ENCODE data around the gene PIK3C2B. TPM values are rescaled to one million over a fixed set of nuclear protein-coding genes. Genes with fewer than 3 reads are reported as not detected.

The PIK3C2B gene
- total RNA-seq, 2 experiments from 2014 or later = 23.3 to 25.0 TPM

DNA sequence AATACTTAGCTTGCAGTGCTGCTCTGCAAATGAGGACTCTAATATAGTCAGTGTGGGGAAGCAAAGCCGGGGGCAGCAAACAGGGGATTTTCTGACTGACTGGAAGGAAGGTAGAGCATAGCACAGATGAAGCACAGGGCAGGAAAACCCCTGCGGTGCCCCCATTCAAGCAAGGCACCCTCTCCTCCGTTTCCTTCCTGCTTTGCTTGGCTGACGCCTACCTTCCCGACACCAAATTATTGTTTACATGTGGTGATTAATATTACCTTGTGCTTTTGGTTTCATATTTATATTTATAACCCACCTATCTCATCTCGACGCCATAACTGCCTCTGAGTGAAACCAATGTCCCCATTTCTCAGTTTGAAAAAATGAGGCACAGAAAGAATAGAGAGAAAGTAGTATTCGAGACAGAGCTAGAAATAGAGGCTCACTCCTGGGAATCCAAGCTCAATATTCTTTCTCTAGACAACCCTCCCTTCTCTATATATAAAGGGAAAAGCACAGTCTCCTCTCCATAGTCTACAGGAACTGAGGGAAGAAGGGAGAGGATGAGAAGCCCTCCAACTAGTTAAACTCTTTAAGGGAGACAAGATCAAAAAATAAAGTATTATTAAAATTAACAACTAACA, 41.3 kb downstream of the PIK3C2B start:
- ChIA-PET POLR2A (interaction anchor here (1.0 kb wide), 1 partner anchor 41 kb away, joined by 4 read pairs; the partner anchor contains the start of gene PIK3C2B), CTCF (interaction anchor here (1.0 to 27.3 kb wide), 3 partner anchors 10 to 46 kb away, joined by 3 to 397 read pairs (median 5); partner anchors contain the start of gene PIK3C2B)

DNA sequence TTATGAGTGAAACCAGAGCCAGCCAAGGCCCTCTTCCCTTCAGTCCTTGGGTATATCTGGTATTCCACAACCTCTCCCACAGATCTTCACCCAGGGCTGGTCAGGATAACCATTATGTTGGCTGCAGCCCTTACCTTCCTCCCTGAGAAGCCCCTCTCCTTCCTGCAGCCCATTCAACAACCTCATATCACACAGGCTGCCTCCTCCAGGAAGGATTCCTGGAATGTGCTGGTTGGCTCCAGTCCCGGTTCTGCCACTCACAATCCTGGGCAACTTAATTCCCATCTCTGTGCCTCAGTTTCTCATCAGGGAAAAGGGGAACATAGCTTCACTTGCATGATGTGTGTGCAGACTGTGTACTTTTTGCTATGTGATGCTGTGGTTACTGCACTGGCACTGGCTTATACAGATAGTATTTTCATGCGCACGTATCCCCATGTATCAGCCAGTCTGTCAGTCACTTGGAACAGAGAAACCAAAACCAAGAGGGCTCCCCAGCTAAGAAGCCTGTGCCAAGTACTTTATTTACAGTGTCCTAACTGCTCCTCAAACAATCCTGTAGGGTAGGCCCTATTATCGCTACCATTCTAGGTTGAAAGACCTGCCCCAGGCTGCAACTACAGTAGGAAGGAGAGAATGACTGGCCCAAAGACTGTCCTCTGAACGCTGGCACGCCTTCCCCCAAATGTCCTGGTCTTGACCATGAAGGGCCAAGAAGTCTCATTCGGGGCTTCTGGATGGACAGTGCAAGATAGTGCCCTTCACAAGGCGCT, 43.1 kb downstream of the PIK3C2B start:
- ChIA-PET CTCF (interaction anchor here (0.6 to 27.3 kb wide), 2 partner anchors 48 to 777 kb away, joined by 3 to 397 read pairs; partner anchors contain the start of gene PIK3C2B), POLR2A (interaction anchor here (0.6 to 1.1 kb wide), 3 partner anchors 43 to 66 kb away, joined by 3 read pairs; partner anchors contain the start of gene PIK3C2B)

DNA sequence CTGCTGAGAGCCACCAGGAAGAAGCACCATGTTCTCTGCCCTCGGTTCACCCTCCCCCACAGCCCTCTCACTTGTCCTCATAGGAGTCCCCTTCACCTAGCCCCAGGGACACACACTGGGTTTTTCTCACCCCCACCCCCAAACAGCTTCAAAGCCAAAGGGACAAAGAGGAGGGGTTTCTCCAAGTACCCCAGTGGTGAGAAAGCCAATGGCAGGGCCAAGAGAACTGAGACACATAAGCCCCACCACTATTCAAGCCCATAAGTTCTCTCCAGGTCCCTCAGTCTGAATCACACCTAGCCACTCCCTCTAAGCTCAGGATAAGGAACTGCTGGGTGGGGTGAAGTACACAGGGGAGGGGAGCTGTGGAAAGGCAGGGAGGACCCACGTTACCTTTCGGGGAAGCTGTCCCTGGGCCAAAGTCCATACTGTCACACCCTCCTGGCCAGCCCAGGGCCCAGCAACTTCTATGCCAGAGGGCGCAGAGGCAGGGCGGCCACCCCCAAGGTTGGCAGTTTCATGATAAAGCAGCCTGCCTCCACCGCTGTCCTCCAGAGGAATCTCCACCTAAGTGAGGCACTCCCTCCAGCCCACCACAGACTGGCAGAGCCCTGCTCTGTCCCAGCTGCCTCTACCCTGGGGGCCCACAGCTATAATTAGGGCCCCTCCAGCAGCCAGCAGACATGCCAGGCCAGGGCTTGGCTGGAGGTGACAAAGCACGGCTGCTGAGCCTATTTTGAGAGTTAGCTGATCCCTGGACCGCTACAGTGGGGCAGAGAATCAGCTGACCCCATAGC, 43.9 kb downstream of the PIK3C2B start:
- POLR2A ChIA-PET = no interaction called here
- CTCF ChIA-PET = interaction anchor here (1.5 to 27.3 kb wide), 2 partner anchors 12 to 49 kb away, joined by 3 to 397 read pairs; partner anchors contain the start of gene PIK3C2B

GRCh38 chr1:204449678-204450280, 44.8 kb downstream of the PIK3C2B start:
- POLR2A ChIA-PET = no interaction called here
- CTCF ChIA-PET = interaction anchor here (0.7 to 27.3 kb wide), 3 partner anchors 13 to 50 kb away, joined by 3 to 397 read pairs (median 3); partner anchors contain the start of gene PIK3C2B

GRCh38 chr1:204448991-204449677, 45.5 kb downstream of the PIK3C2B start:
- CTCF ChIA-PET = interaction anchor here (0.7 to 27.3 kb wide), 4 partner anchors 13 to 50 kb away, joined by 3 to 397 read pairs (median 4); partner anchors contain the start of gene PIK3C2B
- POLR2A ChIA-PET = no interaction called here

GRCh38 chr1:204448344-204448964, 46.2 kb downstream of the PIK3C2B start:
- ChIA-PET POLR2A (interaction anchor here (0.7 kb wide), 1 partner anchor 54 kb away, joined by 5 read pairs; no protein-coding TSS in a partner anchor), CTCF (interaction anchor here (1.0 to 27.3 kb wide), 3 partner anchors 11 to 51 kb away, joined by 3 to 397 read pairs (median 6); partner anchors contain the start of gene PIK3C2B)

DNA sequence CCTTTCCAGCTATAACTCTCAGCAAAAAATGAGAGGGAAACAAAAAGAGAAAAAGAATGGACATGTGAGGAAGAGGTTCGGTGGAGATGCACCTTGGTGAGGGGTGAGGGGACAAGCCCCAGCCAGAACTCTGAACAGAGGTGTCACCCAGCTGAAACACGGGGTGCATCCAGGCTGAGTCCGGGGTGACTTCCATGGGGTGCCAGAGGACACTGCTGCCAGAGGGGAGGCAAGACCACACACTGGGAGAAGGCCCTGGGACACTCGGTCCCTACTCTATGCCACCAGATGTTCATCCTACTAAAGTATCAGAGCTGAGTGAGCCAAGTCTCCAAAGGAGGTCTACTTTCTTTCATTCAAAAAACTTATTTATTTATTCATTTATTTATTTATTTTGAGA, 46.9 kb downstream of the PIK3C2B start:
- ChIA-PET POLR2A (interaction anchor here (0.7 kb wide), 1 partner anchor 55 kb away, joined by 5 read pairs; no protein-coding TSS in a partner anchor), CTCF (interaction anchor here (1.0 to 27.3 kb wide), 2 partner anchors 10 to 52 kb away, joined by 3 to 397 read pairs; partner anchors contain the start of gene PIK3C2B)

DNA sequence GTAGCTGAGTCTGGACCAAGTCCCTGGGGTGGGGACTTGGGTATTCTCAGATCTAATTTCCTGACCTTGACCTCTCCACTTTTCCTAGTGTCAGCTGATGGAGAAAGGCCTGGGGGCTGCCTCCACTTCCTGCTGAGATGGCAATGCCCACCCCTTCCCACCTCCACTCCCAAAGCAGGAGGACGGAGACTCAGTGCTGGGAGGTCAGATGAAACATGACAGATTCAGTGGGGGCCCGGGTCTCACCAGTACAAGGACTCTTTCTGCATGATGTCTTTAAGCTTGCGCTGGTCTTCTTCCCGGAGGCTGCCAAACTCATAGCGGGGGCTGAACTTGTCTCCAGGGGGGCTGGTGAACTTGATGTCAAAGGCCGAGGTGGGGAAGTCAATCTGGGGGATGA, 47.4 kb downstream of the PIK3C2B start:
- ChIA-PET POLR2A (no interaction called here), CTCF (interaction anchor here (0.7 to 27.3 kb wide), 6 partner anchors 21 to 285 kb away, joined by 3 to 397 read pairs (median 3); partner anchors contain the start of gene PIK3C2B)

- POLR2A ChIA-PET = interaction anchor here (0.9 kb wide), 1 partner anchor 48 kb away, joined by 4 read pairs; the partner anchor contains the start of gene PIK3C2B
- CTCF ChIA-PET = interaction anchor here (0.7 to 27.3 kb wide), 15 partner anchors 12 to 284 kb away, joined by 3 to 397 read pairs (median 4); partner anchors contain the start of gene PIK3C2B
Measured at GRCh38 chr1:204446413-204447111, 48.0 kb downstream of the PIK3C2B start.

DNA sequence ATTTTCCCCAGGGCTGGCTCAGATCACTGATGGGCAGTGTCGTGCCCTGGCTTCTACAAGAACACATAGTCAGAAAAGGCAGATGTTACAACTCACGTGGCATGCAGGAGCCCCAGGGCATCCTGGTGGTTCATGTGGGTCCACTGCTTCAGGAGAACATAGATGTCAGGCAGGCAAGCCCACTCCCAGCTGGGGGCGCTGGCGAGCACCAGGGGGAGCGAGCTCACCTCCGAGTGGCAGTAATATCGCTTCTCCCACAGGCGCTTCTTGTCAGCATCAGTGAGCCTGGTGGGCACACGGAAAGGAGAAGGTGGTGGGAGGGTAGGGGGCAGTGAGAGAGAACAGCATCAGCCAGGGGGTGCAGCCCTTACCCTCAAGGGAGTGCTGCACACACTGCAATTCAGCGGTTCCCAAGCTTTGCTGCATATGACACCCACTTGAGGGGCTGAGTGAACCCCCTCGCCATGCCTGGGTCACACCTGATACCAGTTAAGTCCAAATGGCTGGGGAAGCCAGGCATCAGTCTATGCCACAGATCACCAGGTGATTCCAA, 48.7 kb downstream of the PIK3C2B start:
- ChIA-PET CTCF (interaction anchor here (0.8 to 27.3 kb wide), 14 partner anchors 11 to 283 kb away, joined by 3 to 397 read pairs (median 4); partner anchors contain the start of gene PIK3C2B), POLR2A (interaction anchor here (0.9 kb wide), 1 partner anchor 48 kb away, joined by 4 read pairs; the partner anchor contains the start of gene PIK3C2B)

Other genes starting within 250 kb of the PIK3C2B start
- gene PLEKHA6, start 134.9 kb downstream of the PIK3C2B start, total RNA-seq = under 1 TPM; 0.23 to 0.25 TPM
- 10 to 100 TPM; 72.8 to 75.8 TPM for gene PPP1R15B, start 83.0 kb downstream of the PIK3C2B start, total RNA-seq
- 10 to 100 TPM; 64.5 to 66.4 TPM for gene MDM4, start 21.6 kb upstream of the PIK3C2B start, total RNA-seq
- gene LRRN2, start 190.9 kb upstream of the PIK3C2B start, total RNA-seq = under 1 TPM in 1 of 2 experiments, not detected in 1; 0.15 TPM